ENCODE measurements around the gene DPP6.

Gene DPP6

DNA sequence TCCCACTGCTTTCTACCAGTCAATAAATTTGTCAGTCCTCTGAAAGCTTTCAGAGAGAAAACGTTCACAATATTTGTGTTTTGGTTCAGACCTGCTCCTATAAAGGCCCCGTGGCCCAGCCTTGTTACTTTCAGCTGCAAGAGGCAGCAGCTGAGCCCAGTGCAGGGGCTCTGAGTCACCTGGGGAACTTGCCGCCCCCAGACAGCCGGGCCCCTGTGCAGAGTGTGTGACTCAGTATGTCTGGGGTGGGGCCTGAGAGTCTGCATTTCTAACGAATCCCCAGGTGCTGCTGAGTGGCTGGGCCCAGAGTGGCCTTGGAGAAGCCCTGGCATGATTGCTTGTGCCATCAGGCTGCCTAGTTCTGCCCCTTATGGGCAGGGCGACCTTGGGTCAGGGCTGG, 647.2 kb downstream of the DPP6 start:
- DNase-seq (ENCODE audit: low spot score), result no peak

DNA sequence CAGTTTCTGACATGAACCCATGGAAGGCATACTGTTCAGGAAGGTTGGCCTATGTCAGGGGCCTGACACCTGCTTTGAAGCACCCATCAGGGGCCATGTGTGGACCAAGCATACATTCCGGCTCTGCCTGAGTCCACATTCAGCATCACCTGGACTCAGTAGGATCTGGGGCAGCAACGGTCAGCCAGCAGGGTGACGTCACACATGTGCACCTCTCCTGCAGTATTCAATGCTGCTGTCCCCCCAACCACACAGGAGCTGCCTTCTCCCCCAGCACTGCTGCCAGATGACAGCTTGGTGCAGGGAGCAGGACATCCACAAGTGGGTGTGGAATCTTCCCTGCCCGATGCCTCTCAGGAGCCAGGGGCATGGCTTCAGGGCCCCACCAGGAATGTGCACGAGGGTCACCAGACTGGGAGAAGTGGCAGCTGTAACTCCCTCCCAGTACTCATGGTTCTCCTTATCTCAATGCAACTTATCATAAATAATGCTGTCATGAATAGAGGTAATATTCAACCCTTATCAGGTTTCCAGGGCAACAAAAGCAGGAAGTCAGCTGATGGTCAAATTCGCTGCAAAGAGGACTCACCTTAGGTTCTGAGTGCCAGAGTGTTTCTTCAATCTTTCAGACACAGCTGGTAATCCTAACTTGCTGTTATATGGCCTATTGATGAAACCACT, 657.8 kb downstream of the DPP6 start:
- DNase-seq (ENCODE audit: low spot score), result no peak

DNA sequence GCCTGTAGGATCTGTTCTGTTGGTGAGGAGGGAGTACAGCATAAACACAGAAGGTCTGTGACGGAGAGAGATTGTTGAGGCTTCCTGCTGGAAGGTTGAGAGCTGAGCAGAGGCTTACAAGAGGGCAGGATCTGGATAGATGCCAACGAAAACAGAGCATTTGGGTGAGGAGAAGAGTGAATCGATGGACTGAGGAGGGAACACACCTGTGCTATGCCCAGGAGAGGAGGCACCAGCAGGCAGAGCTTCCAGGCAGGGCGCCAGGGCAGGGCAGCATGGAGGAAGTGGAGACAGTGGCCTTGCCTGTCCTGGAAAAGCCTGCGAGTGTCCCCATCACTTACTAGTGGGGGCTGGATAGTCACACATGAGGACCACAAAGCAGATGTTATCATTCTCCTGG, 667.8 kb downstream of the DPP6 start:
- DNase-seq (ENCODE audit: low spot score), result peak; percentile 60

DNA sequence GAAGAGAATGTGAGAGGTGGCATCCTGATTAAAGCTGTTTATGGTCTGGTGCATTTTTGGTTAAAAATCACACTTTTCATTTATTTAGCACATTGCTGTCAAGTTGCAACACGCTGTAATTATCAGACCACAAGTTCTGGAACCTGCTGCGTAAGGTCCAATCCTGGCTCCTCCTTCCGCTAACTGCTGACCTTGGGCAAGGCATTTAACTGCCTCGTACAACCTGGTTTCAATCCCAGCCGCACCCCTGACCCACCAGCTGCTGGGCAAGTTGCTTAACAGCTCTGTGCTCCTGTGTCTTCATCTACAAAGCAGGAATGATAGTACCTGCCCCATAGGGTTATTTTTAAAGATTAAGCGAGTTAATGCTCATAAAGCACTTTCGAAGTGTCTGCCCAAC, 668.9 kb downstream of the DPP6 start:
- DNase-seq (ENCODE audit: low spot score), result no peak

DNA sequence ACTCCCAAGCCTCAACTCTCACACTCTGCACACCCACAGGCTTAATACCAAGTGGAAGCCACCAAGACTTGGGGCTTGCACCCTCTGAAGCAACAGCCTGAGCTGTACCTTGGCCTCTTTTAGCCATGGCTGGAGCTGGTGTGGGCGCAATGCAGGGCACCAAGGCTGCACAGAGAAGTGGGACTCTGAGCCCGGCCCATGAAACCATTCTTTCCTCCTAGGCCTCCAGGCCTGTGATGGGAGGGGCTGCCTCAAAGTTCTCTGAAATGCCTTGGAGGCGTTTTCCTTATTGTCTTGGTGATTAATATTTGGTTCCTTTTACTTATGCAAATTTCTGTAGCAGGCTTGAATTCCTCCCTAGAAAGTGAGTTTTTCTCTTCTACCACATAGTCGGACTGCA, 674.2 kb downstream of the DPP6 start:
- no peak for DNase-seq (ENCODE audit: low spot score)

DNA sequence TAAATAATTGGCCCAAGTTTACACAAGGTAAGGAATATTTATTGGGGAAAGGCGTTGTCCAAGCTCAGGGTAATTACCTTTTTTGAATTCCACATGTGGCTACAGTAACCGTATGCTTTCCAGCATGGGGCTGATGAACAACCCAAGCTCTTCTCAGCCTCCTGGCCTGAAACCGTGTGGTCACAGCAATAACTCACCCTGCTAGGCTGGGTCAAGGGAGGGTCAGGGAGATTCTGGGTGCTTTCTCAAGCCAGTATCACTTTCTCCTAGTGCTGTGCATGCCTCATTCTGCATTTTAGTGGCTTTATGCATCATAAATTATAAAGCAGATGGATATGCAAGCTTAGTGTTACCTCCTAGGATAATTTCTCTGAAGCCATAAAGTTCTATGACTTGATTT, 676.9 kb downstream of the DPP6 start:
- DNase-seq (ENCODE audit: low spot score), result no peak

DNA sequence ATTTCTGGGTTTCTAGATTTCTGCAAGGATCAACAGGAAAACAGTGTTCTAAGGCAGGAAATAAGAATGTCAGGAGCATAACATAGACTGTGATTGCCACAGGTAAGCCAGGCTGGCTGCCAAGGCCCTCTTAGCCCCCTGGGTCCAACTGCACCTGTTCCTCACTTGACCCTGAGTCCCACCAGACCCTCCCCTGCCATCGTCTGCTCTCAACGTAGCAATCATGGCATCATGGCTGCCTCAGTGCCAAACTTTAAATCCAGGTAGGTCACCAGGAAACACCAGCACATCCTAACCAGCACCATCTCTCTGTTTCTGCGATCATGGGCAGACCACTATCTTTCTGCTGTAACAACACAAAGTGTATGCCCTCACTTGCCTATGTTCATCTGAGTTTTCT, 683.6 kb downstream of the DPP6 start:
- no peak for DNase-seq (ENCODE audit: low spot score)

DNA sequence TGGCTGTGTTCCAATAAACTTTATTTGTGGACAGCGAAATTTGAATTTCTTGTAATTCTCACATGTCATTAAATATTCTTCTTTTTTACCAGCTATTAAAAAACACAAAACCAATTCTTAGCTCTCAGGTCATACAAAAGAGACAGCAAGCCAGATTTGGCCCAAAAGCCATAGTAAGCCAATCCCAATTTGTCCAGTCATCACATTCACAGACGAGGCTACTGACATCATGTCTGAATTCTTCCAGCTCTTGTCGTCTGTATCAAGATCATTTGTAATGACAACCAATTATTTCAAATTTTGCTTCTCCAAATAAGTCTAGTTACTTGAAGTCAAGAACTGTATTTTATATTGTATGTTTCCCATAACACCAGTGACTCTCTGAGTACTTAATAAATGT, 684.2 kb downstream of the DPP6 start:
- DNase-seq (ENCODE audit: low spot score), result no peak

DNA sequence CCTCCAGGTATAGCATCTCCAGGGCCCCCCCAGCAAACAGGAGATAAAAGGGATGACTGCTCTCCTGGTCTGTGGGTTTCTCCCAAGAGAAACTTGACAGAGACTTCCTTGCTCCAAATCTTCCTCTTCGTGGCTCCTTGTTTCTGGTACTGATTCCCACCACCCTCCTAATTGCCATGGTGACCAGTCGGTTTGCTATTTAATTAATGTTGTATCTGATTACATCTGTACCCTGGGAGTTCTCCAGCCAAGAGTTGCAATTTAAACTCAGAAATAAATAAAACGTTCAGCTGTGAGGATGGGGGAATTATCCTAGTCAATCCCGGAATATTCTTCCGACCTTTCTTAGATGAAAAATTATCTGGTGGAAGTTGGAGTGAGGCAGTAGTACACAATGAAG, 686.0 kb downstream of the DPP6 start:
- no peak for DNase-seq (ENCODE audit: low spot score)

DNA sequence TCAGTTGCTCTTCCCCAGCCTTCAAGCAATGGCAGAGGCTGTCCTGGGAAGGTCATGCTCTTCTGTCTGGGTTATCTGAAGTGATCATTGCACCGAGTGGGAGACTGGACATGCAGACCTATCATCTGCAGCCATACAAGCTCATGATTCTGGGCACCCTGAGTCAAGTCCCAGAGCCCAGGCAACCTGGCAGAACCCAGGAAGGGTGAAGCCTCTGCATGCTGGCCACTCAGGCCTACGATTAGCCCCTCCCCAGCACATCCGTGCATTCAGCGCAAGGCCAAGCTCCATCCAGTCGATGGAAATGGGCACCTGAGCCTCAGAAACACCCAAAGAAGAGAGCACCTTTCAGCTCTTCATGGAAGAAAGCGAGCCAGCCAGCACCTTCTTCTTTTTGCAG, 688.9 kb downstream of the DPP6 start:
- no peak for DNase-seq (ENCODE audit: low spot score)

DNA sequence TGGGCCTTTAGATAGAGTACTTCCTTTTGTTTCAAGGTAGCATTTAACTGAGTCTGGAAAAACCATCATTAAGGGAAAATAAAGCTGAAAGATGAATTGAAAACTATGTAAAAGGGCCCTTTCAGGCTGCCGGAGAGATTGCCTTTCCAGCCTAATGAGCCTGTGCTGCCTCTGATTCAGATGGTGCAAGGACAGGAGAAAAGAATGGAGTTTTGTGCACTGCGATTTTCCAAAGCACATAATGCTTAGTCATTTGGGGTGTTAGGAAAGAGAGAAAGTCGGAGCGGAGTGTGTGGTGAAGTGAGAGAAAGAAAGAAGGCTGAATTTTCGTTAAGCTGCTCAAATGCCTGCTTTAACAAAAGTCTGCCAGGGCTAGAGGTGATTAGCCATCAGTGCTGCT, 691.0 kb downstream of the DPP6 start:
- DNase-seq (ENCODE audit: low spot score), result no peak

DNA sequence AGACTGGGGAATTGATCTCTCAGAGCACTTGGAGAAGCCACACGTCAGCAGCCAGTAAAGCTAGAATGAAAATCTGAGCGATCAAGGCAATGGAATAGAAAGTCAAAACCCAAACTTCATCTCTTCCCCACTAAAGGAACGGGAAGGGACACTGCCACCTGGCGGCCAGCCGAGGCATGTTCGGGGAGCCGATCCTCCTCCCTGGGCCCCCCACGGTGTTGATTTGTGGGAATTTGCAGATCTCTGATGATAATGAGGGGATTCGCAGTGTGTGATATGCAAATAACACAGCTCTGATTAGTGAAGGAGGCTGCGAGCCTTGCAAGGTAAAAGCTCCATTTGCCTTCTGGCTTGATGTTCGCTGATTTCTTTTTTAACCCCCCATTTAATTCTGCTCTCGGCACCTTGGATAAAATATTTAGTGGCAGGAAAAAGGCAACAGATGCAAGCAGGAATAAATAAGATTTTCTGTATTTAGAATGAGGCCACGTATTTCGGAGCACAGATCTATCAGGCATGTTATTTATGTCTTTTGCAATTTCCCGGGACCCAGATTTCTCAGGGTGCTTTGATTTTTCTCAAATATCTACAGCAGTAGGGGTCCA, 692.2 kb downstream of the DPP6 start:
- DNase-seq (ENCODE audit: low spot score), result peak; percentile 59

DNA sequence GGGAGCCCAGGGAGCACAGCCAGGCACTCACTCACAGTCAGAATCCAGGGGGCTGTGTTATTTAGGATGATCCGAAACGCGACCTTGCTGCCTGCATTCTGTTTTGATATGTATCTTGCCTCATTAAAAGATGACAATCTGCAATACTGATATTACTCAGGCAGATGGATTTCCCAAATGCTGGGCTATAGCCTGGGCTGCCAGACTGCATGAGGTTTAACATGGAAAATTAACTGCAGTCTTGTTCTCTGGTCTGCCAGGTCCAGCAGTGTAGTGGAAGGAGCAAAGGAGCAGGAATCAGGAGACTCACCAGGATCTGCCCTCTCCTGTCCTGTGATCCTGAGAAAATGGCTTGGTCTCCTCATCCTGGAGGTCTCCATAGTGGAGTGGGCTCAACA, 692.7 kb downstream of the DPP6 start:
- DNase-seq (ENCODE audit: low spot score), result no peak

DNA sequence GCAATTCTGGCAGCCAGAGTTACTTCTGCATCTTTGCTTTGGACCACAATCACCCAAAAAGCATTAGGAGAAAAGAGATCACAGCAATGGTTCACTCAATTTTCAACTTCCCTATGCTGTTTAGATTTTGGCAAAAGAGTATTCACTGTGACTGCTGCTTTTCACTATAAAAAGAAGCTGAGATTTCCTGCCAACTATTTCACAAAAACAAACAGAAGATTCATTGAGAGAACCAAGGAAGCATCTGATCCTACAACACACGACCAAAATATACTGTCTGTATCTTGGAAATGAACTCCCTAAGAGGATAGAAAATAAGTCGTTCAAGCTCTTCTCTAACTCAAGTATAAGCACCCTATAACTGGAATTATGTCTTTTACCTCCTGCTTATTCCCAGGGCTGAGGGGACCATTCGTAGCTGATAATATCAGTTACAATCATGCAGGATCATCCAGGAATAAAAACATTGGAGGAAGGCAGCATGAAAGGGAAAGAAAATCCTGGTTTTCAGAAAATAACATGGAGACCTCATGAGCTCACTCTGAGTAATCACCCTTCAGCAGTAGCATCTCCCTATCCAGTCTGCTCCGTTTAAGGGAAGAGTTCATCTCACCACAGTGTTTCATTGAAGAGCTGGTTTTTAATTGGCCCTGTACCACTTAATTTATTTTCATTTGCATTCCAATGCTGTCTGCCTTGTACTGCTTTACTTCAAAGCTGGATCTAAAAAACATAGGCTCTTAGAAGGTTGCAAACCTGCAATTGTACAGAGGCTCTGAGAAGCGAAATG, 694.6 kb downstream of the DPP6 start:
- no peak for DNase-seq (ENCODE audit: low spot score)

DNA sequence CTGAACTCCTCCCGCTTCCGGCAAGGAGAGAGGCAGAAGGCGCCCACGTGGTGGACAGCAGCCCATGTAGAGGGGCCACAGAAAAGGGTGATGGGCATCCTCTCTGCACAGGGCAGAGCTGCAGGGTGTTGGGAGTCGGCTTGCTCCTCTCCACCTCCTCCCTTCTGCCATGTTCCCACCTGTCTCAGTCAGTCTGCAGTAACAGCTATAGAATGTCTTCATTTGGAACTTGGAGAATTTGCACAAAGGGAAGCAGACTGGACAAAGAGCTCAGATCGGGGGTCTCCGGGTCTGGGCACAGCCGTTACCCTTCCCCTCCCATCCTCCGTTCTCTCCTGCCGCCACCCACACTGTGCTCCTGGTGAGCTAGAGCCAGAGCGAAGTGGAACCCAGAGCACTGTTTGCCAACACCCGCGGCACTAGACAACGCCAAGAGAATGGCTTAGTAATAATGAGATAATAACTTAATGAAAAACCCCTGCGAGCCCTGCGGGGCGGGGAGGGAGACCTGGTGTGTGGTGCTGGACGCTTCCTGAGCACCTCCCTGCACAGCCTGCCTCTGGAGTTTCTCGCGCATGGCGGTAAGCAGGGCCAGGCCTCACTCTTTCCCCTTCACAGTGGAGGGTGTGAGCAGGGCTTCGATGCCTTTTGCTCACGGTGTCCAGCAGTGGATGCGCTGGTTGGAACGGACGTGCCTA, 696.0 kb downstream of the DPP6 start:
- DNase-seq (ENCODE audit: low spot score), result no peak

DNA sequence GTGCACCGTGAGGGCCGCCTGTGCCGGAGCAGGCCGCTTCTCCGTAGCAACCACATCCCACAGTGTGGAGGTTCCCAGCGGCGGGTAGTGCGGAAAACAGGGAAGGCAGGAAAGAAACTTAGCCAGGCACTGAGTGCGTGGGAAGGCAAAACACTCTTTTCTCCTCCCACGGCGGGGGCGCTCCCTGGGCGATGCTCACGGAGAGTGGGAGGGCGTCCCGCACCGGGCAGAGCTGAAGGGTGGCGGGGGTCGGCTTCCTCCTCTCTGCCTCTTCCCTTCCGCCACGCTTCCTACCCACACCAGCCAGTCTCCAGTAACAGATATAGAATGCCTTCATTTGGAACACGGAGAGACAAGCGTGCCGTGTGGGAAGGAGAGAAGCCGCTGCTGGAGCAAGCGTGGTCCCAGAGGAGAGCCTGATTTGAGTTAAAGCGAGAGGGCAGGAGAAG, 698.2 kb downstream of the DPP6 start:
- DNase-seq (ENCODE audit: low spot score), result no peak

DNA sequence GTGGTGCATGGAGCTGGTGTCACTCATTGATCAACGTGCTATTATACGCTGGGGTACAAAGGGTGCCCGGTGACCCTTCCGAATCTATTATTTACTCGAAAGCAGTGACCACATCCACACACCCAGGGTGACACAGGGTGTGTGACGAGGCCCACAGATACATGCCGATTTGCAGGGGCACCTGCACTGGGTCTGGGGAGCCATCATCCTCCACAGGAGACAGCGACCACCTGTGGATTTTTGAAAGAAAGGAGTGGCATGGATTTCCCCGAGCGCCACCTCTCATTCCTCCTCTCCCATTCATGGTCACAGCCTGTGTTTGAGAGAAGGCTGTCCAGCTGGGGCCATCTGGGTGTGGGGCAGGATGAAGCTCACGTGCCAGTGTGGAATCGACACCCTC, 701.0 kb downstream of the DPP6 start:
- no peak for DNase-seq (ENCODE audit: low spot score)

DNA sequence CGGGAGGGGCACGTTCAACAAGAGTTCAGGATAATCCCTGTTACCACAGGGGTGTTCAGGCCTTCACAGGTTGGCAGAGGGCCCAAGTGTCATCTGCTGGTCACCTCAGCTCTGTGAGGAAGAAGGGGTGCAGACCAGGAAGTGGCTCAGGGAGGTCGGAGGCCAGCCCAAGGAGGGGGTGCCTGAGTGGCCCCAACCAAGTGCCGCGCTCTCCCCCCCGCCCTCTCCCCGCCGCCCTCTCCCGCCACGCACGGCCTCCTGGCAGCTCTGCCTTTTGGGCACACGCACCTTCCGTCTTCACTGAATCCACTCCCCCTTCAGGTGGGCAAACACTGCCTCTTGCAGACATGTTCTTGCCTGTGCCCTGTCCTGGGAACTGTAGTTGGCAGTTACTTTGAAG, 705.6 kb downstream of the DPP6 start:
- DNase-seq (ENCODE audit: low spot score), result no peak

DNA sequence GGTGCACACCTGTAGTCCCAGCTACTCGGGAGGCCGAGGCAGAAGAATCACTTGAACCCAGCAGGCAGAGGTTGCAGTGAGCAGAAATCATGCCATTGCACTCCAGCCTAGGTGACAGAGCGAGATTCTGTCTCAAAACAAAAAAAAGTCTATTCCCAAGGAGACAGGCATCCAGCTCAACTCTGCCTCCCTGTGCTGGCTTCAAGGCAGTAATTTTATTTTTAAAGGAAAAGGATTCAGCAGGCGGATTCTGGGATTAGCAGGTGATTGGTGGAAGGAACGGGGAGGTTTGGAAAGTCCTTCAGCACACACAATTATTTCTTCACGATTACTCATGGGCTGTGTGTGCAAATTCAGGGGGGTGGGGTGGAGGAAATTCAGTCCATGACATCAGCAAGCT, 707.8 kb downstream of the DPP6 start:
- DNase-seq (ENCODE audit: low spot score), result no peak

DNA sequence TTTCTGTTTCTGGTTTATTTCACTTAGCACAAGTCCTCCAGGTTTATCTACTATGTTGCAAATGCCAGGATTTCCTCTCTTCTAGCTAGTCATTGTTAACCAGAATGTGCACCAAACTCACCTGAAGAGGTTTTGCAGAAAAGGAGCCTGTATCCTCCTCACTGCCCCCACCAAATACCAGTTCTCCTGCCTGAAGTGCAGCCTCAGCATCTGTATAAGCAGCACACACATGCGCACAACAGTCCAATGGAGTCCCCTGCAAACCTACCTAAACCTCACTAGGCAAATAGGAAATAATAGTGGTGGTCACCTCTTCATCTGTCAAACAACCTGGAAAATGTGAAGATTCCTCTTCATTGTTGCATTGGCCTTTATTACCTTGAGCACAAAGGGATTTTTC, 712.9 kb downstream of the DPP6 start:
- no peak for DNase-seq (ENCODE audit: low spot score)

DNA sequence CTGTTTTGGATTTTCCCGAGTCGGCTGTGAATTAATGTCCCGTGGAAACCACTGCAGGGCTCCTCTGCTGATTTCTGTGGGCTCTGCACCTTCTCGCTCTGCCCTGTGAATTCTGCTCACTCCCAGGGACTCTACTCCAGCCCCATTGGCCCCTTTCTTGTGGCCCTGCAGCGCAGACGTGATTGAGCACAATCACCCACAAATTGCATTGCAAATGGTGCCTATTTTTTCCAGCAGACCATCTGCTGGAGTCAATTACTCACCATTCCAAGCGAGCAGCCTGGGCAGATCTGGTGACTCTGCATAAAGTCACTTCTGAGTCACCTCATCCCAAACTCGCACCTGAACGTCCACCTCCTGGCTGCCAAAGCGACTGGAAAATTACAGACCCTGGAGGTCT, 714.9 kb downstream of the DPP6 start:
- peak; percentile 83 for DNase-seq (ENCODE audit: low spot score)

DNA sequence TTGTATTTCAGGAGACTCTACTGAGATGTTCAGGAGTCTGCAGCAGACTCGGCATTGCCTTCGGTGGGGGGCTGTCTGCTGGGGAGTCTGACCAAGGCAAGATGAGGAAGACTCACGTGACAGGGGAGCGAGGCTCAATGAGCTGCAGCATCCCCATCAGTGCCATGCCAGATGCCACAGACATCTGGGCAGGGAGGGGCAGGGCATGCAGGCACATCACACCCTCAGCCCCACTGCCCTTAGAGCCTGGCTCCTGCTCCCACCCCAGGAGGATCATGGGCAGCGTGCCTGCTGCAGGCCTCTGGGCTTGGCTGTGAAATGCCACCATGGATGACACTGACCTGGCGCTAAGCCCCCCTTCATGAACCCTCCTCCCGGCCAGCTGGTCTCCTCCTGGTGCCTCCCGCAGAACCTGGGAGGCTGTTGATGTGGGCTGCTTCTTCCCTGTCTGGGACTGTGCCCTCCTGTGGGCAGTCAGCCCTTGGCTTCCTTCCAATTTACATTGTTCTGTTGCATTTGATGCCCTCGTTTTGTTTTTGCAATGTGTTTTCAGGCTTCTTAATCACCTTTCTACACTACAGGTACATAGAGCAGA, 715.7 kb downstream of the DPP6 start:
- DNase-seq (ENCODE audit: low spot score), result peak; percentile 72

All from cerebellar cortex (tissue), 1 donor.